Duodenal mucosa (tissue), 2 donors: ENCODE results near the gene NKD2.

ENCODE experiments used
- H3K27ac ChIP-seq: one replicate; pipeline ENCODE4 v1.7.0; 2013; ENCODE audit warnings: low read depth, low read length
- H3K27me3 ChIP-seq, 2 donors: one replicate each; pipeline ENCODE4 v1.7.0; 2013; ENCODE audit warnings: low read length in 2 of 2, control low read depth in 1 of 2; ENCODE audit not compliant: insufficient read depth in 2 of 2, control insufficient read depth in 1 of 2
- H3K36me3 ChIP-seq, 2 donors: one replicate each; pipeline ENCODE4 v1.7.0; 2013; ENCODE audit warnings: low read length in 2 of 2, control low read depth in 1 of 2; ENCODE audit not compliant: insufficient read depth in 2 of 2, control insufficient read depth in 1 of 2
- H3K4me1 ChIP-seq, 2 donors: one replicate each; pipeline ENCODE4 v1.7.0; 2013; ENCODE audit warnings: low read length in 2 of 2, control low read depth in 1 of 2; ENCODE audit not compliant: insufficient read depth in 2 of 2, control insufficient read depth in 1 of 2
- H3K4me3 ChIP-seq, 2 donors: one replicate each; pipeline ENCODE4 v1.7.0; 2013; ENCODE audit warnings: low read length in 2 of 2, low read depth in 1 of 2
- H3K9ac ChIP-seq, 2 donors: one replicate each; pipeline ENCODE4 v1.7.0; 2013; ENCODE audit warnings: low read length in 2 of 2, low read depth in 1 of 2
- H3K9me3 ChIP-seq, 2 donors: one replicate each; pipeline ENCODE4 v1.7.0; 2013; ENCODE audit warnings: low read length in 2 of 2, control low read depth in 1 of 2; ENCODE audit not compliant: control insufficient read depth in 1 of 2

NKD2 gene

DNA sequence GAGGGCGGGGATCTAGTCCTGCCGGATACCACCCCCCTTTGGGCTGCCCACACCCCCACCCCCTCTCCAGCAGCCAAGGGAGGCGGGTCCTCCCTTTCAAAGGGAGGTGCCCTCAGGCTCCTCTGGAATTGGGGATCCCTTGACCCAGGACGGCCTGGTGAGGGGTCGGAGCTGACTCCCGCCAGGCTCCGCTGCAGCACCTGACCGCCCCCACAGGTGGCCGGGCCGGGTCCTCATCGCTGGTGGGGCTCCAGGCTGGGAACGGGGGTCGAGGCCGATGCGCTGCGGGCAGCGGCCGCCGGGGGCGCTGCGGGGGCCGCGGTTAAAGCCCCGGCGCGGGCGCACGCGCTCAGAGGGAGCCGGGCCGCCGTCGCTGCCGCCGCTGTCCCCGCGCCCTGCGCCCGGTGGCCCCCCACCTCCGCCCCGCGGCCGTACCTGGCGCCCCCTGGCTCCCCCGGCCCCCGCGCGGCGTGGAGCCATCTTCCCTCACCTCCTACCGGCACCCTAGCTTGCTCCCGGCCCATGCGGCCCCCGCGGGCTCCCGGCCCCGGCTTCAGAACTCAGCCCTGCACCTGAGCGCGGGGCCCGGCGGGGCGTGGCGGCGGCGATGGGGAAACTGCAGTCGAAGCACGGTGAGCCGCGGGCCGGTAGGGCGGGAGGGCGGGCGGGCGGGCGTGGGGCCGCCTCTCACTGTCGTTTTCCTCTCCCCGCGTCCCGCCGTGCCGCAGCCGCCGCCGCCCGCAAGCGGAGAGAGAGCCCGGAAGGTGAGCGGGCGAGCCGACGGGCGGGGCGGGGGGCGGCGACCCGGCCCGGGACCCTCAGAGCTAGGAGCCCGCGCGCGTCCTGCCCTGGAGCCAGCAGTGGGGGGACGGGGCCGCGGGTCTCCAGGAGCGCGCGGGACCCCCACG is at the start of gene NKD2:
Gene NKD2, plus strand, starts transcription at position 352 of the 908 bp plus-strand sequence. Its CDS starts 256 bp downstream, at position 608.
- Histone ChIP-seq H3K4me1 (peaks cover 20 to 30% of the 10 kb centered on the region in 2 donors), H3K4me3 (peak within 1 kb of the TSS; percentile 15 to 43), H3K27ac (no peak within 1 kb of the TSS)

GRCh38 chr5:959581-960531 is 48.7 kb upstream of the NKD2 start:
- Histone ChIP-seq H3K4me1 (peaks cover 12 to 18% of the 10 kb centered on the region in 2 donors), H3K4me3 (no peak overlapping the region), H3K27me3 (peaks cover 4 to 8% of the 10 kb centered on the region in 2 donors), H3K27ac (no peak overlapping the region), H3K36me3 (no peaks in the 10 kb centered on the region), H3K9ac (no peak overlapping the region), H3K9me3 (no peaks in the 10 kb centered on the region)

More for the DNA sequence above, at the start of gene NKD2:
- Histone ChIP-seq H3K9me3 (no peaks in the 10 kb centered on the region), H3K27me3 (peaks cover 45 to 46% of the 10 kb centered on the region in 2 donors), H3K36me3 (no peaks in the 10 kb centered on the region), H3K9ac (no peak within 1 kb of the TSS)

DNA sequence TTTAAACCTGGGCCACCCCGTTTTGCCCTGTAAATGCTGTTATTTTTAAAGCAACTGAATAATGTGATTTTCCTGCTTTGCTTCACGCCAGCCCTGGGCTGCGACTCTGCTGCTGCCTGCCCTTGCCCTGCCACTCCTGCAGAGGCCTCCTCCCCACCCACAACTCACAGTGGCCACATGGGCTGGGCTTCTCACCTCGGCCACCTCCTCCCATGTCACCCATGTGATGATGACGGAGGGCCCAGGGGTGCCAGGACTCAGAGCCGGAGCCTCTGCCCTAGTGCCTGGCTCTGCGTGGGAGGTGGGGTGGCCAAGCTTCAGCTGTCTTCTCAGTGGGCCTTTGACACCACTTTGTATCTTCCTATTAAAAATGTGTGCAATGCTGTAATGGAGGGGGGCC is 48.1 kb upstream of the NKD2 start:
- no peaks in the 10 kb centered on the region for H3K36me3 ChIP-seq
- no peak overlapping the region for H3K4me3 ChIP-seq
- H3K27me3 ChIP-seq = peaks cover 4 to 10% of the 10 kb centered on the region in 2 donors
- peaks cover 12 to 18% of the 10 kb centered on the region in 2 donors for H3K4me1 ChIP-seq
- no peak overlapping the region for H3K9ac ChIP-seq
- H3K27ac ChIP-seq = no peak overlapping the region
- H3K9me3 ChIP-seq = no peaks in the 10 kb centered on the region

DNA sequence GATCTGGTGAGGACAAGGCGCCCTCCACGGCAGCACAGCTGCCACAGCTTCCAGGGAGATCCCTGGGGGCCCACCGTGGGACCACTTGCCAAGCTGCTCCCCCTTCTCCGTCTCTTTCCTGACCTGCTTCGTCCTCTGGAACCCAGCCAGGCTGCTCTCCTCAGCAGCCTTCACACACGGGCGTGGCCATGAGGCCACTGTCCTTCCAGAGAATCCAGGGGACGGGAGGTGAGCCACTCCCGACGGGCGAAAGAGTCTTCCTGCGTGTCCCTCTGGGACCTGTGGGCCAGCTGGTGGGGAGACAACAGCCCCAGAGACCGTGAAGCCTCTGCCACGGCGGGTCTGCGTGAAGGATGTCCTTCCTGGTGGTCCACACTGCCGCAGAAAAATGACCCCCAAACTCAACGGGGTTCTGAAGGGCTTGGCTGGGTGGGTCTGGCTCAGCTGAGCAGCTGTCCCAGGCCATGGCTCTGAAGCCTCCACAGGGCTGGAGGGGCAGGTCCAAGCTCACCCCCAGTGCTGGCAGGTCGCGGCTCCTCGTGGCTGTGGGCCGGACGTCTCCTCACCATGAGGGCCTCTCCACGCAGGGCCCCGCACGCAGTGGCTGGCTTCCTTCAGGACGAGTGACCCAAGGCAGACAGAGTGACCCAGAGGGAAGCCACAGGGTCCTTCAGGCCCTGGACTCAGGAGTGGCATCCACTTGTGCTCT is 47.4 kb upstream of the NKD2 start:
- H3K4me1 ChIP-seq = peaks cover 12 to 18% of the 10 kb centered on the region in 2 donors
- H3K4me3 ChIP-seq = no peak overlapping the region
- H3K9me3 ChIP-seq = no peaks in the 10 kb centered on the region
- peaks cover 0 to 15% of the 10 kb centered on the region in 2 donors for H3K27me3 ChIP-seq
- no peak overlapping the region for H3K9ac ChIP-seq
- no peak overlapping the region for H3K27ac ChIP-seq
- no peaks in the 10 kb centered on the region for H3K36me3 ChIP-seq

DNA sequence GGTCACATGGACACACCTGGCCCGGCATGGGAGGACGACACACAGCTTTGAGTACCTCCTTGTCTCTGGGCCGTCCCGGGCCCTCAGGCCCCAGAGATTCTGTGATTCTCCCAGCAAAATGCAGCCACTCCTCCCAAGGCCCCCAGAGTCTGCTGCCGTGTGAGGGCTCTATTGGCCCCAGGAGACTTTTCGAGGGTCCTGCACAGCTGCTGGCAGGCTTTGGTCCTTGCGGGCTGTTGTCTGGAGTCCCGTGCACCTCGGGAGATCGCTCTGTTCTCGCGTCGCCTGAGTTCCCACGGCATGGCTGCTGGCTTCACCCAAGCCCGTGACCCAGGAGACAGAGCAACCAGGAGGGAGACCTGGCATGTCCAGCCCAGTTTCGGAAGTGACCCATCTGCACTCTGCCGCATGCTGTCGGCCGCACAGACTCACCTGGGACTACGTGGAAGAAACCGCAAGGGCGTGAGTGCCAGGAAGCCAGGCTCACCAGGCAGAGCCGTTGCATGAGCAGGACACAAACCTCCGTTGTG is 46.8 kb upstream of the NKD2 start:
- peaks cover 0 to 15% of the 10 kb centered on the region in 2 donors for H3K27me3 ChIP-seq
- no peak overlapping the region for H3K4me3 ChIP-seq
- H3K9me3 ChIP-seq = no peaks in the 10 kb centered on the region
- H3K36me3 ChIP-seq = no peaks in the 10 kb centered on the region
- H3K4me1 ChIP-seq = peaks cover 8 to 18% of the 10 kb centered on the region in 2 donors
- H3K9ac ChIP-seq = no peak overlapping the region
- H3K27ac ChIP-seq = no peak overlapping the region

- H3K27ac ChIP-seq = no peak overlapping the region
- peaks cover 0 to 15% of the 10 kb centered on the region in 2 donors for H3K27me3 ChIP-seq
- peaks cover 4 to 15% of the 10 kb centered on the region in 2 donors for H3K4me1 ChIP-seq
- H3K4me3 ChIP-seq = no peak overlapping the region
- H3K9me3 ChIP-seq = no peaks in the 10 kb centered on the region
- no peaks in the 10 kb centered on the region for H3K36me3 ChIP-seq
- H3K9ac ChIP-seq = no peak overlapping the region
Measured at GRCh38 chr5:962386-962785, 46.2 kb upstream of the NKD2 start.

DNA sequence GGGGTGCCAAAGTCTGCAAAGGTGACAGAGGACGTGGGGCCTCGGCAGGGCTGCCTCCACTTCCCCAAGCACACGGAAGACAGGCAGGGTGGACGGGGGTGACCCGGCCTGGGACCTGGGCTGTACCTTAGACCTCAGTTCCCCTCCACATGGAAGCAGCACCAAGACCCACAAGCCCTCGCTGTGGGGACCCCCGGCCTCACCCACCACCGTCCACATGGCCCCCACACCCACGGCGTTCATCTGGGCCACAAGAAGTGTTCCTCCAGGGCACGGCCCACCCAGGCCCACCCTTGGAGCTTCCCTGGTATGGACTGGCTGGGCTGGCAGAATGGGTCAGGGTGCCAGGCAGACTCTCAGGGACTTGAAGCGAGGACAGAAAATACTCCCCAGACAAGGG is 45.8 kb upstream of the NKD2 start:
- Histone ChIP-seq H3K4me1 (peaks cover 0 to 11% of the 10 kb centered on the region in 2 donors), H3K27me3 (peaks cover 0 to 15% of the 10 kb centered on the region in 2 donors), H3K27ac (no peak overlapping the region), H3K4me3 (no peak overlapping the region), H3K9me3 (no peaks in the 10 kb centered on the region), H3K9ac (no peak overlapping the region), H3K36me3 (no peaks in the 10 kb centered on the region)

DNA sequence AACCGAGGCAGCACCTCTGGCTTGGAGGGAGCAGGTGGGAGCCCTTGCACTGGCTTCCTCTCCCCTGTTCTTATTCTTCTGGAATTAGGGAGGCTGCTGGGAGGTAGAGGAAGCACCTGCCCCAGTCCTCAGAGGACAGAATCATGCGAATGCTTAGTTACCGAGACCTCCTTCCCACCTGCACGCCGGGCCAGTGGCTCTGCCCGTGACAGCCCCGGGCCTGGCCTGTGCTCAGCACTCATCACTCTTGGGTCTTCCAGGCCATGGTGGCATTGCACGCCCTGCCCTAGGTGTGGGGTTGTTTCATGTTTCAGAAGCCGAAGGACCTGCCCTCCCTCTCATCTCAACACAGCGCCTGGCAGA is 45.3 kb upstream of the NKD2 start:
- no peak overlapping the region for H3K27ac ChIP-seq
- H3K27me3 ChIP-seq = peaks cover 0 to 17% of the 10 kb centered on the region in 2 donors
- H3K4me3 ChIP-seq = no peak overlapping the region
- H3K9me3 ChIP-seq = no peaks in the 10 kb centered on the region
- H3K36me3 ChIP-seq = no peaks in the 10 kb centered on the region
- H3K9ac ChIP-seq = no peak overlapping the region
- H3K4me1 ChIP-seq = peaks cover 0 to 6% of the 10 kb centered on the region in 2 donors

GRCh38 chr5:963673-964531 is 44.7 kb upstream of the NKD2 start:
- Histone ChIP-seq H3K27me3 (peaks cover 0 to 19% of the 10 kb centered on the region in 2 donors), H3K27ac (peak overlapping the region; percentile 20), H3K36me3 (no peaks in the 10 kb centered on the region), H3K9me3 (no peaks in the 10 kb centered on the region), H3K4me1 (peaks cover 0 to under 1% of the 10 kb centered on the region in 2 donors), H3K4me3 (no peak overlapping the region), H3K9ac (no peak overlapping the region)
